Activated naive CD8-positive, alpha-beta T cell (primary cell): Measurements from ENCODE around the gene RABEP1.
A peak's percentile ranks its signal among the peaks of the same experiment; 100 is the strongest.

Experiments
- H3K27ac Mint-ChIP-seq: one replicate; pipeline ENCODE4 v1.8.0; 2021; ENCODE audit warnings: mixed read lengths
- H3K27me3 Mint-ChIP-seq: one replicate; pipeline ENCODE4 v1.8.0; 2021; ENCODE audit warnings: mixed read lengths
- H3K36me3 Mint-ChIP-seq: one replicate; pipeline ENCODE4 v1.8.0; 2021; ENCODE audit warnings: mixed read lengths
- H3K4me1 Mint-ChIP-seq: one replicate; pipeline ENCODE4 v1.8.0; 2021; ENCODE audit warnings: low read depth, mixed read lengths
- H3K4me3 Mint-ChIP-seq: one replicate; pipeline ENCODE4 v1.8.0; 2021; ENCODE audit warnings: mild to moderate bottlenecking, mixed read lengths
- H3K9me3 Mint-ChIP-seq: one replicate; pipeline ENCODE4 v1.8.0; 2021; ENCODE audit warnings: low read depth, mixed read lengths

RABEP1 gene

DNA sequence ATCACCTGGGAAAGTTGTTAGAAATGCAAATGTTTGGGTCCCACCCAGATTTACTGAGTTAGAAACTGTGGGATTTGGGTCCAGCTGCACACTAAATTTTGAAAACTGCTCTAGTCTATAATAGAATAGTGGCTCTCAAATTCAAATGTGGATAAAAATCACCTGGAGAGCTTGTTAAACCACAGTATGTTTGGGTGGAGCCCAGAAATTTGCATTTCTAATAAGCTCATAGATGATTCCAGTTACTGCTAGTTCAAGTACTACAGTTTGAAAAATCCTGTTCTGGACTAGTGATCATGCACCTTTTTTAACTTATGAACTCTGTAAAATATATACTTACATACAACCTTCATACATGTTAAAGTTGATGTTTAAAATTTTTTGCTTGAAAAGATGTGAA lies 27.8 kb downstream of the RABEP1 start:
- Mint-ChIP-seq H3K4me3 (no peak overlapping the region), H3K4me1 (peaks cover 31% of the 10 kb centered on the region), H3K9me3 (no peaks in the 10 kb centered on the region), H3K36me3 (peaks cover 5% of the 10 kb centered on the region), H3K27me3 (no peaks in the 10 kb centered on the region), H3K27ac (no peak overlapping the region)

DNA sequence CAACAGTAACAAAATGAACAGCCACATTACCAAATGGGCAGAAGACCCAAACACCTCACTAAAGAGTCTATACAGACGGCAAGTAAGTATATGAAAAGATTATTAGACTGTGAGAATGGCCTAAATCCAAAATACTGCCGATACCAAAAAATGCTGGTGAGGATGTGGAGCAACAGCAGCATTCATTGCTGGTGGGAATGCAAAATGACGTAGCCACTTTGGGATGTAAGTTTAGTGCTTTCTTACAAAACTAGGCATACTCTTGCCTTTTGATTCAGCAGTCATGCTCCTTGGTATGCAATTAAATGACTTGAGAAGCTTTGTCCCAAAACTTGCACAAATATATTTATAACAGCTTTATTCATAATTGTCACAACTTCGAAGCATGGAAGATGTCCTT lies 43.8 kb downstream of the RABEP1 start:
- no peak overlapping the region for H3K4me3 Mint-ChIP-seq
- H3K27ac Mint-ChIP-seq: no peak overlapping the region
- H3K9me3 Mint-ChIP-seq: no peaks in the 10 kb centered on the region
- H3K4me1 Mint-ChIP-seq: peaks cover 40% of the 10 kb centered on the region
- H3K27me3 Mint-ChIP-seq: no peaks in the 10 kb centered on the region
- H3K36me3 Mint-ChIP-seq: peaks cover 21% of the 10 kb centered on the region

- H3K9me3 Mint-ChIP-seq: no peaks in the 10 kb centered on the region
- H3K4me3 Mint-ChIP-seq: no peak overlapping the region
- no peaks in the 10 kb centered on the region for H3K27me3 Mint-ChIP-seq
- peak overlapping the region; percentile 66 for H3K27ac Mint-ChIP-seq
- H3K4me1 Mint-ChIP-seq: peaks cover 35% of the 10 kb centered on the region
- peaks cover 8% of the 10 kb centered on the region for H3K36me3 Mint-ChIP-seq
Observed at GRCh38 chr17:5329784-5330557, 47.9 kb downstream of the RABEP1 start.

DNA sequence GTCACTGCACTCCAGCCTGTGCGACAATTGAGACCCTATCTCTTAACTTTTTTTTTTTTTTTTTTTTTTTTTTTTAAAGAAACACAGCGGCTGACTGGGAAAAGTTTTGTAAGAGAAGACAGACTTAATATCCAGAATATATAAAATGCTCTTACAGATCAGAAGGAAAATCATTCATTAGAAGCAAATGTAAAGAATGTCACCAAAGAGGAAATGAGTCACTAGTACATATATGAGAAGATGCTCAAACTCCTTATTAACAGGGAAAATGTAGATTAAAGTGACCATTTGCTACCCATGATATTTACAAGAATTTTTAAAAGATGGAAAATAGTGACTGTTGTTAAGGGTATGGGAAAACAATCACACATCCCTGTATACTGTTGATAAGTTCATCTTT lies 48.9 kb downstream of the RABEP1 start:
- Mint-ChIP-seq H3K36me3 (peaks cover 8% of the 10 kb centered on the region), H3K27ac (peak overlapping the region; percentile 24), H3K4me1 (peaks cover 32% of the 10 kb centered on the region), H3K9me3 (no peaks in the 10 kb centered on the region), H3K27me3 (no peaks in the 10 kb centered on the region), H3K4me3 (no peak overlapping the region)

GRCh38 chr17:5331506-5331905 lies 49.4 kb downstream of the RABEP1 start:
- H3K9me3 Mint-ChIP-seq: no peaks in the 10 kb centered on the region
- H3K4me3 Mint-ChIP-seq: no peak overlapping the region
- no peak overlapping the region for H3K27ac Mint-ChIP-seq
- H3K27me3 Mint-ChIP-seq: no peaks in the 10 kb centered on the region
- H3K4me1 Mint-ChIP-seq: peaks cover 29% of the 10 kb centered on the region
- H3K36me3 Mint-ChIP-seq: peaks cover 8% of the 10 kb centered on the region

- Mint-ChIP-seq H3K9me3 (no peaks in the 10 kb centered on the region), H3K36me3 (peaks cover 6% of the 10 kb centered on the region), H3K27ac (no peak overlapping the region)
Observed at GRCh38 chr17:5344914-5345313, 62.8 kb downstream of the RABEP1 start.

GRCh38 chr17:5352681-5353289 lies 70.7 kb downstream of the RABEP1 start:
- Mint-ChIP-seq H3K36me3 (peaks cover 12% of the 10 kb centered on the region), H3K27me3 (no peaks in the 10 kb centered on the region), H3K4me3 (no peak overlapping the region), H3K9me3 (no peaks in the 10 kb centered on the region), H3K4me1 (no peaks in the 10 kb centered on the region), H3K27ac (no peak overlapping the region)

More at GRCh38 chr17:5344914-5345313, 62.8 kb downstream of the RABEP1 start:
- no peak overlapping the region for H3K4me3 Mint-ChIP-seq
- no peaks in the 10 kb centered on the region for H3K4me1 Mint-ChIP-seq
- H3K27me3 Mint-ChIP-seq: no peaks in the 10 kb centered on the region

- H3K27ac Mint-ChIP-seq: no peak overlapping the region
- peaks cover 10% of the 10 kb centered on the region for H3K36me3 Mint-ChIP-seq
- H3K4me3 Mint-ChIP-seq: no peak overlapping the region
- H3K27me3 Mint-ChIP-seq: no peaks in the 10 kb centered on the region
- H3K9me3 Mint-ChIP-seq: no peaks in the 10 kb centered on the region
- H3K4me1 Mint-ChIP-seq: no peaks in the 10 kb centered on the region
Observed at GRCh38 chr17:5354310-5354709, 72.2 kb downstream of the RABEP1 start.

DNA sequence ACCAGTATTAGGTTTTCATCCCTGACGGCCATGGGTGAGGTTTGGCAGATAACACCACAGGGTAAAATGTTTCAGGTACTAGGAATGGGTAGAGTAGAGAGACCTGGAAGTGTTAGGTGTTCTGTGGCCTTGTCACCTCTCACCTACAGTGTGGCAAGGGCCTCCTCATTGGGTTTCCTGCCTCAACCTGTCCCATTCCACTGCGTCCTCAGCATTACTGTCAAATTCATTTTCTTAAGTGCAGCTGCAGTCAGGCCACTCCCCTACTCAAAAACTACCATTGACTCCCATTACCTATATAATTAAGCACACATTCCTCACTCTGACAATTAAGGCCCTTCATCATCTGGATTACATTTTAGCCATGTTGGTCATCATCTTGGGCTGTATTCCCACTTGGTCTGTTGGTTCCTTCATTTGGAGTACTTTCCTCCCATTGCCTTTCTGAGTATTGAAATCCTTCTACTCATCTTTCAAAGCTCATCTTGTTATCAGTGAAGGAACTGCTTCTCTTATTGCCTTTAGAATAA lies 72.9 kb downstream of the RABEP1 start:
- no peaks in the 10 kb centered on the region for H3K9me3 Mint-ChIP-seq
- H3K4me3 Mint-ChIP-seq: no peak overlapping the region

DNA sequence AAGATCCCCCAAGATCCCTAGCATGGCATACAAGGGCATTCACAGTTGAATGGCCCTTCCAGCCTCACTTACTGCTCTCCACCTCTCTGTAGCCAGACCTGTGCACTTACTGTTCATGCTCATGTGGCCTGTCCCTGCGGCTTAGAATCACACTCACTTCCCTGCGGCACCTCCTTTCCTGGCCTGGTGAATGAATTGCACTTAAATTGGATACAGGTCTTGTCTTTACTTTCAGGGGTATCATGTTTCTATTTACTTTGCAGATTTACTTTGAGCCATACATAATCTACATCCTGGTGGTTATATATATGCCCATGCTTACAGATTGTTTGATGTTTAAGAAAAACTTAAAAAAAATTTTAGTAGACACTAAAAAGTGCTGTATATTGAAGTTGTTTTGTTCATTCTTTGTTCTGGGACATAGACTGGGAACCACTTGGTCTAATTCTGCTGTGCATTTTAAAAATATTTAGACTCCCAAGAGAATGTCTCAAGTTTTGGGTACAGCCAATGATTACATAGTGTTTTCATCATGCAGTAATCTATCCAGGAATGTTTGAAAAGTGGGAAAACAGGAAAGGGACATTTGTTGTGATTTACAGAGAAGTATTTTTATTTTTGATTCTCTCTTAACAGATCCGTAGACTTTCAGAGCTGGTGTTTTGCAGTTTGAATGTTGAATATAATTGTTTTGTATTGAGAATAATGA lies 73.5 kb downstream of the RABEP1 start:
- peak overlapping the region; percentile 36 for H3K27ac Mint-ChIP-seq
- no peaks in the 10 kb centered on the region for H3K27me3 Mint-ChIP-seq
- no peak overlapping the region for H3K4me3 Mint-ChIP-seq
- H3K36me3 Mint-ChIP-seq: peaks cover 12% of the 10 kb centered on the region
- H3K4me1 Mint-ChIP-seq: no peaks in the 10 kb centered on the region
- H3K9me3 Mint-ChIP-seq: no peaks in the 10 kb centered on the region

More for the DNA sequence above, 72.9 kb downstream of the RABEP1 start:
- H3K27me3 Mint-ChIP-seq: no peaks in the 10 kb centered on the region
- H3K27ac Mint-ChIP-seq: peak overlapping the region; percentile 36
- H3K4me1 Mint-ChIP-seq: no peaks in the 10 kb centered on the region
- H3K36me3 Mint-ChIP-seq: peaks cover 10% of the 10 kb centered on the region

- Mint-ChIP-seq H3K9me3 (no peaks in the 10 kb centered on the region), H3K36me3 (peaks cover 6% of the 10 kb centered on the region), H3K27ac (no peak overlapping the region), H3K4me3 (no peak overlapping the region), H3K4me1 (no peaks in the 10 kb centered on the region), H3K27me3 (no peaks in the 10 kb centered on the region)
Observed at GRCh38 chr17:5361426-5361825, 79.3 kb downstream of the RABEP1 start.

DNA sequence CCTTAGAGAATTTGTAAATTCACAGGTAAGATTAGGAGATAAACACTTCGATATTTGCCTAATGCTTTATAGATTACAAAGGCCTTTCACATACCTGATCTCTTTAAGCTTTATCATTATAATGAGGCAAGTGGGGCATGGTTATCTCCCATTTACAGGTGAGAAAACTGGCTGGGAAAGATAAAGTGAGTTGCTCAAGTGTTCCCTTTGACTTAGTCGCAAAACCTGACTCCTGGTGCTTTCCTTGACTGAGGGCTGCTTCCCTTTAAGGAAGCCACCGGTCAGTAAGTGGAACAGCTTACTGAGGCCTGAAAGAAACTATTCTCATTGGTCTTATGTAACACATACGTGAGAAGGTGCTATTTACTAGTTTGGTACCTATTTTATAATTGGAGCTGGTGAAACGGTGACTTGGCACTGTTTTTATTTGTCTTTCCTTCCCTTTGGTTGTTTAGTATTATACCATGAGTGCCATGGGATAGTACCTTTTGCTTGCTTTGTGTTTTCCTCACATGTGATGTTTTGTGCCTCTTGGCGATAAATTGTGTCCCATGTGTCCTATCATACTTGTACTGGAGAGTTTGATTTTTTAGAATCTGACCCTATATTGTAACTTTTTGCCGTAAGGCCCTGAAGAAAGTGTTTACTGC lies 80.2 kb downstream of the RABEP1 start:
- Mint-ChIP-seq H3K27ac (no peak overlapping the region), H3K36me3 (peaks cover 6% of the 10 kb centered on the region), H3K9me3 (no peaks in the 10 kb centered on the region), H3K27me3 (no peaks in the 10 kb centered on the region), H3K4me3 (no peak overlapping the region), H3K4me1 (no peaks in the 10 kb centered on the region)

DNA sequence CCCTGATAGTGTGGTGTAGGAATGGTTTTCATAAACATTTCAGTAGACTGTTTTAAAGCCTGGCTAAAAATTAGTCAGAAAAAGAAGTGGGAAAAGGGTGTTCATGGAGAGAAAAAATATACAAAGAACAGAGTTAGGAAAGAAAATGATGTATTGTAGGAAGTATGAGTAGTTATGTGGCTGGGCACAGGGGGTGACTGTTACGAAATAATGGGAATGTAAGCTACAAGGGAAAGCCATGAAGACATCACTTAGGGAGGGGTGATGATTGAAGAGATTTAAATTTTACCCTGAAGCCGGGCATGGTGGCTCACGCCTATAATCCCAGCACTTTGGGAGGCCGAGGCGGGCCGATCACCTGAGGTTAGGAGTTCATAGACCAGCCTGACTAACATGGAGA lies 82.1 kb downstream of the RABEP1 start:
- Mint-ChIP-seq H3K27ac (no peak overlapping the region), H3K4me1 (no peaks in the 10 kb centered on the region), H3K9me3 (no peaks in the 10 kb centered on the region), H3K4me3 (no peak overlapping the region), H3K36me3 (peaks cover 6% of the 10 kb centered on the region), H3K27me3 (no peaks in the 10 kb centered on the region)

- Mint-ChIP-seq H3K27me3 (no peaks in the 10 kb centered on the region), H3K4me3 (no peak overlapping the region), H3K36me3 (peaks cover 6% of the 10 kb centered on the region), H3K4me1 (no peaks in the 10 kb centered on the region), H3K27ac (no peak overlapping the region), H3K9me3 (no peaks in the 10 kb centered on the region)
Observed at GRCh38 chr17:5364696-5365095, 82.6 kb downstream of the RABEP1 start.

DNA sequence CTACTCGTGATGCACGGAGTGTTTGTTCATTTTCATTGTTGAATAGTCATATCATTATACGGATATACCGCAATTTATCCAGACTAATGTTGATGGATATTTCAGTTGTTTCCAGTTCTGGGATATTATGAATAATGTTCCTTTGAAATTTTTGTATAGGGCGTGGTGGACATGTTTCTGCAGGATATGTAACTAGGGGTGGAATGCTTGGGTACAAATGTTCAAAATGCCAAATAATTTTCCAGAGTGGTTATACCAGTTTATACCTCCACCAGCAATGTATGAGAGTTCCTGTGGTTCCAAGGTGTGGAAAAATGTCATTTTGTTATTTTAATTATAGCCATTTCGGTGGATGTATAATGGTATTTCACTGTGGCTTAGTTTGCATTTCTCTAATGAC lies 83.7 kb downstream of the RABEP1 start:
- peak overlapping the region; percentile 79 for H3K27ac Mint-ChIP-seq
- peaks cover 6% of the 10 kb centered on the region for H3K36me3 Mint-ChIP-seq
- H3K4me1 Mint-ChIP-seq: no peaks in the 10 kb centered on the region
- no peak overlapping the region for H3K4me3 Mint-ChIP-seq
- no peaks in the 10 kb centered on the region for H3K27me3 Mint-ChIP-seq
- no peaks in the 10 kb centered on the region for H3K9me3 Mint-ChIP-seq
